ENCODE results near the gene ETS1.

GRCh38 chr11:128580612-128581011 is 6.7 kb downstream of the ETS1 start:
- TF ChIP-seq POLR2A (IDR thresholded peaks at IDR 0.05) (no peak), CTCF (IDR thresholded peaks at IDR 0.05) (no peak)

Data from Peyer's patch (tissue), 4 donors.